Activated CD4-positive, CD25-positive, alpha-beta regulatory T cell (primary cell): Measurements from ENCODE around the gene MAN1C1.

ENCODE experiments used
- DNase-seq, 4 experiments: peaks; one replicate each; lab custom pipeline; 2025; lab: John Stamatoyannopoulos, UW

MAN1C1 gene

GRCh38 chr1:25817840-25818501 lies 201.4 kb downstream of the MAN1C1 start:
- DNase-seq: no peak

GRCh38 chr1:25818569-25818968 lies 202.0 kb downstream of the MAN1C1 start:
- DNase-seq: no peak

GRCh38 chr1:25819491-25820246 lies 203.1 kb downstream of the MAN1C1 start, which contains the start of gene MTFR1L:
MTFR1L (plus strand) TSS chr1:25819954; CDS start chr1:25823105, 3,151 bp downstream.
- peak; percentile 77 to 86 (median 82) for DNase-seq

GRCh38 chr1:25820247-25821111 lies 203.9 kb downstream of the MAN1C1 start:
- peak in 3 of 4 experiments; percentile 28 to 47 (median 40) for DNase-seq

GRCh38 chr1:25821112-25821476 lies 204.5 kb downstream of the MAN1C1 start:
- DNase-seq: no peak

GRCh38 chr1:25821630-25822091 lies 205.1 kb downstream of the MAN1C1 start:
- no peak for DNase-seq

- DNase-seq: no peak
Observed at GRCh38 chr1:25825605-25826004, 209.0 kb downstream of the MAN1C1 start.

GRCh38 chr1:25826571-25826970 lies 210.0 kb downstream of the MAN1C1 start:
- no peak for DNase-seq

- no peak for DNase-seq
Observed at GRCh38 chr1:25828491-25828890, 211.9 kb downstream of the MAN1C1 start.

- DNase-seq: no peak
Observed at GRCh38 chr1:25829046-25829445, 212.5 kb downstream of the MAN1C1 start.

GRCh38 chr1:25831569-25832196 lies 215.1 kb downstream of the MAN1C1 start:
- DNase-seq: no peak

GRCh38 chr1:25832336-25833037 lies 215.9 kb downstream of the MAN1C1 start:
- no peak for DNase-seq

GRCh38 chr1:25833158-25833557 lies 216.6 kb downstream of the MAN1C1 start:
- no peak for DNase-seq
